HG03097 (cell line): Measurements from ENCODE around the gene TMEM266.

Source experiments
- ATAC-seq: cut with Tn5 transposase; IDR thresholded peaks from one replicate; pipeline ENCODE4 v1.9.1; 2021; ENCODE audit not compliant: unreplicated experiment, low FRiP score

The TMEM266 gene

GRCh38 chr15:76223521-76223920, 163.7 kb downstream of the TMEM266 start:
- ATAC-seq: no peak

- ATAC-seq: no peak
These were observed 169.5 kb downstream of the TMEM266 start for GRCh38 chr15:76229266-76229665.

- no peak for ATAC-seq
These were observed 174.1 kb downstream of the TMEM266 start for GRCh38 chr15:76233921-76234320.

- no peak for ATAC-seq
These were observed 174.6 kb downstream of the TMEM266 start for GRCh38 chr15:76234337-76234889.

- ATAC-seq: no peak
These were observed 175.5 kb downstream of the TMEM266 start for GRCh38 chr15:76235186-76235826.

- no peak for ATAC-seq
These were observed 176.6 kb downstream of the TMEM266 start for GRCh38 chr15:76236350-76236749.

GRCh38 chr15:76239786-76240185, 180.0 kb downstream of the TMEM266 start:
- ATAC-seq: no peak

GRCh38 chr15:76245072-76245610, 185.4 kb downstream of the TMEM266 start:
- ATAC-seq: no peak

GRCh38 chr15:76251717-76252116, 191.9 kb downstream of the TMEM266 start:
- no peak for ATAC-seq

GRCh38 chr15:76252249-76252648, 192.5 kb downstream of the TMEM266 start:
- ATAC-seq: no peak

GRCh38 chr15:76253691-76254473, 194.1 kb downstream of the TMEM266 start:
- ATAC-seq: no peak
